Liver (tissue), 9 donors: ENCODE results near the gene CCDC201. TPM values are rescaled to one million over a fixed set of nuclear protein-coding genes. Genes with fewer than 3 reads are reported as not detected.

Experiments used
- DNase-seq: peaks from one replicate; pipeline ENCODE4 v3.0.0-alpha.2; 2017; ENCODE audit warnings: low spot score
- H3K27ac ChIP-seq, 2 donors: one replicate each; pipeline ENCODE4 v1.7.0; 2013; ENCODE audit warnings: inconsistent platforms in 2 of 2, low read length in 2 of 2, control low read depth in 1 of 2, low read depth in 1 of 2, mild to moderate bottlenecking in 1 of 2
- H3K27me3 ChIP-seq, 4 donors: one replicate each; pipeline versions ENCODE4 v1.6.1 to v1.7.0; 2013; ENCODE audit warnings: low read length in 3 of 4, inconsistent platforms in 1 of 4, mild to moderate bottlenecking in 1 of 4, moderate library complexity in 1 of 4; ENCODE audit not compliant: control insufficient read depth in 4 of 4, insufficient read depth in 4 of 4
- H3K36me3 ChIP-seq, 4 donors: one replicate each; pipeline versions ENCODE4 v1.6.1 to v1.7.0; 2013; ENCODE audit warnings: low read length in 3 of 4, mild to moderate bottlenecking in 3 of 4, low read depth in 1 of 4, moderate library complexity in 1 of 4; ENCODE audit not compliant: control insufficient read depth in 4 of 4, insufficient read depth in 3 of 4
- H3K4me1 ChIP-seq, 4 donors: one replicate each; pipeline versions ENCODE4 v1.6.1 to v1.7.0; 2013; ENCODE audit warnings: low read length in 3 of 4, mild to moderate bottlenecking in 3 of 4, moderate library complexity in 1 of 4; ENCODE audit not compliant: control insufficient read depth in 4 of 4, insufficient read depth in 4 of 4
- H3K4me3 ChIP-seq, 3 donors: one replicate each; pipeline versions ENCODE4 v1.6.1 to v1.7.0; 2013; ENCODE audit warnings: low read length in 3 of 3, control low read depth in 1 of 3, low read depth in 1 of 3, mild to moderate bottlenecking in 1 of 3
- H3K9ac ChIP-seq, 2 donors: one replicate each; pipeline ENCODE4 v1.7.0; 2013; ENCODE audit warnings: low read length in 2 of 2, mild to moderate bottlenecking in 2 of 2, moderate library complexity in 2 of 2, control low read depth in 1 of 2, low read depth in 1 of 2
- H3K9me3 ChIP-seq, 4 donors: one replicate each; pipeline versions ENCODE4 v1.6.1 to v1.7.0; 2013; ENCODE audit warnings: low read length in 3 of 4; ENCODE audit not compliant: control insufficient read depth in 4 of 4
- EGR1 ChIP-seq, 2 donors: IDR thresholded peaks; 2 replicates each; pipeline ENCODE4 v1.6.1; 2016 to 2018; ENCODE audit warnings: antibody characterized with exemption in 2 of 2, low read depth in 2 of 2
- FOXA1 ChIP-seq: IDR thresholded peaks from 2 replicates; pipeline ENCODE4 v1.6.1; 2016; ENCODE audit warnings: antibody characterized with exemption
- FOXA2 ChIP-seq: IDR thresholded peaks from 2 replicates; pipeline ENCODE4 v1.6.1; 2016; ENCODE audit warnings: antibody characterized with exemption
- GABPA ChIP-seq, 2 donors: IDR thresholded peaks in 1 of 2; conservative IDR thresholded peaks in 1 of 2; 2 replicates each; pipeline ENCODE4 v1.6.1; 2016; ENCODE audit warnings: antibody characterized with exemption in 2 of 2, mild to moderate bottlenecking in 1 of 2, moderate library complexity in 1 of 2
- HNF4A ChIP-seq, 2 donors: conservative IDR thresholded peaks; 2 replicates each; pipeline ENCODE4 v1.6.1; 2016; ENCODE audit warnings: antibody characterized with exemption in 2 of 2, mild to moderate bottlenecking in 2 of 2
- HNF4G ChIP-seq: IDR thresholded peaks from 2 replicates; pipeline ENCODE4 v1.6.1; 2016; ENCODE audit warnings: antibody characterized with exemption
- JUND ChIP-seq, 2 donors: IDR thresholded peaks; 2 replicates each; pipeline ENCODE4 v1.6.1; 2016; ENCODE audit warnings: antibody characterized with exemption in 2 of 2
- NR2F2 ChIP-seq: IDR thresholded peaks from 2 replicates; pipeline ENCODE4 v1.6.1; 2016; ENCODE audit warnings: antibody characterized with exemption
- RAD21 ChIP-seq, 2 donors: IDR thresholded peaks; 2 replicates each; pipeline ENCODE4 v1.6.1; 2016; ENCODE audit warnings: antibody characterized with exemption in 2 of 2, mild to moderate bottlenecking in 2 of 2
- RXRA ChIP-seq, 2 donors: IDR thresholded peaks; 2 replicates each; pipeline ENCODE4 v1.6.1; 2017 to 2018; ENCODE audit warnings: antibody characterized with exemption in 2 of 2, mild to moderate bottlenecking in 1 of 2
- SP1 ChIP-seq: IDR thresholded peaks from 2 replicates; pipeline ENCODE4 v1.6.1; 2018; ENCODE audit warnings: antibody characterized with exemption, mild to moderate bottlenecking
- TAF1 ChIP-seq: conservative IDR thresholded peaks from 2 replicates; pipeline ENCODE4 v1.6.1; 2016; ENCODE audit warnings: antibody characterized with exemption, mild to moderate bottlenecking
- YY1 ChIP-seq: IDR thresholded peaks from 2 replicates; pipeline ENCODE4 v1.6.1; 2016; ENCODE audit warnings: antibody characterized with exemption, mild to moderate bottlenecking
- ZBTB33 ChIP-seq: IDR thresholded peaks from 2 replicates; pipeline ENCODE4 v1.6.1; 2016; ENCODE audit warnings: antibody characterized with exemption
- WGBS: extraction: QIAGEN DNeasy Blood & Tissue Kit; methylation state at CpG from one replicate; pipeline ENCODE4 v1.1.7; 2013; 5-methylcytosine and 5-hydroxymethylcytosine counted together
- polyA plus RNA-seq, 2 donors: library from polyadenylated mRNA; stranded (reverse) in 1 of 2; unstranded in 1 of 2; fragments of 200-250 nt in 1 of 2; fragments of >200 nt in 1 of 2; fragmentation: Nextera tagmentation in 1 of 2; extraction: Ambion mirVana in 1 of 2; gene quantifications; one replicate each; pipeline versions ENCODE4 v1.2.1 to v1.2.3, GENCODE V29; 2013 to 2015
- total RNA-seq, 2 donors: library from RNA; depleted of rRNA; stranded (reverse); fragments of >200 nt; gene quantifications; one replicate each; pipeline ENCODE4 v1.2.3, GENCODE V29; 2014
- TF ChIP-seq, protein P1 (sequence below): IDR thresholded peaks from 2 replicates; pipeline ENCODE4 v1.6.1; 2016; ENCODE audit warnings: antibody characterized with exemption, mild to moderate bottlenecking
- TF ChIP-seq, protein P2 (sequence below): fragments of 150-350 bp; IDR thresholded peaks from 2 replicates; pipeline ENCODE4 v1.5.1; 2017; ENCODE audit warnings: improper control_type of control experiment, low read depth, low read length; ENCODE audit not compliant: missing input control
- TF ChIP-seq, protein P3 (sequence below): IDR thresholded peaks from 2 replicates; pipeline ENCODE4 v1.6.1; 2016; ENCODE audit warnings: antibody characterized with exemption
- TF ChIP-seq, protein P4 (sequence below): IDR thresholded peaks from 2 replicates; pipeline ENCODE4 v1.6.1; 2016; ENCODE audit warnings: antibody characterized with exemption
- donor health status: healthy.
- donor health status: healthy.
- donor health status: healthy.
- donor health status: healthy.
- donor health status: healthy.

The CCDC201 gene
- total and polyA plus RNA-seq, 4 donors = not detected

DNA sequence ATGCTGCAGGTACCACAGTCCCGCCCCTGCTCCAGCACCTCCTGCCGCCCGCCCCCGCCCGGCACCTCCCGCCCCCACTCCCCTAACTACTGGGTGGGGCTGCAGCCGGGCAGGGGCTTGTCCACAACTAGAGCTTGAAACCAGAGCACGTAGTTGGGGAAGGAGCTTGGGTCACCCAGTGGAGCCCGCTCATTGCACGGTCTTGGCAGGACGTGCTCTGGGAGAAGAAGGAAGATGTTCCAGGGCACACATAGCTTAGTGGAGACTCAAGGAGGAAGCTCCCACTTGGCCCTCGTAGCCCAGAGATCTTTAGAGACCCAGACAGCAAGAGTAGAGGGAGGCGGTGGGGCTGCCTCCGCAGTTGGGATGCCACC, 16.1 kb upstream of the CCDC201 start:
- 10% methylated on average over 14 of the region's 14 CpGs for WGBS
- H3K27me3 ChIP-seq = no peaks in the 10 kb centered on the region
- H3K9me3 ChIP-seq = no peaks in the 10 kb centered on the region
- H3K4me1 ChIP-seq = peaks cover 0 to 36% (median 18%) of the 10 kb centered on the region in 4 donors
- H3K27ac ChIP-seq = peak overlapping the region; percentile 90 to 93
- peaks cover 0 to 9% (median 0%) of the 10 kb centered on the region in 4 donors for H3K36me3 ChIP-seq
- H3K9ac ChIP-seq = peak overlapping the region; percentile 65 to 98
- no peak for DNase-seq
- peak overlapping the region; percentile 20 to 64 (median 45) for H3K4me3 ChIP-seq
- peak in 1 of 2 donors; percentile 31 for TF ChIP-seq JUND (IDR thresholded peaks at IDR 0.05)
- TF ChIP-seq TAF1 = no peak
- TF ChIP-seq, protein P1, sequence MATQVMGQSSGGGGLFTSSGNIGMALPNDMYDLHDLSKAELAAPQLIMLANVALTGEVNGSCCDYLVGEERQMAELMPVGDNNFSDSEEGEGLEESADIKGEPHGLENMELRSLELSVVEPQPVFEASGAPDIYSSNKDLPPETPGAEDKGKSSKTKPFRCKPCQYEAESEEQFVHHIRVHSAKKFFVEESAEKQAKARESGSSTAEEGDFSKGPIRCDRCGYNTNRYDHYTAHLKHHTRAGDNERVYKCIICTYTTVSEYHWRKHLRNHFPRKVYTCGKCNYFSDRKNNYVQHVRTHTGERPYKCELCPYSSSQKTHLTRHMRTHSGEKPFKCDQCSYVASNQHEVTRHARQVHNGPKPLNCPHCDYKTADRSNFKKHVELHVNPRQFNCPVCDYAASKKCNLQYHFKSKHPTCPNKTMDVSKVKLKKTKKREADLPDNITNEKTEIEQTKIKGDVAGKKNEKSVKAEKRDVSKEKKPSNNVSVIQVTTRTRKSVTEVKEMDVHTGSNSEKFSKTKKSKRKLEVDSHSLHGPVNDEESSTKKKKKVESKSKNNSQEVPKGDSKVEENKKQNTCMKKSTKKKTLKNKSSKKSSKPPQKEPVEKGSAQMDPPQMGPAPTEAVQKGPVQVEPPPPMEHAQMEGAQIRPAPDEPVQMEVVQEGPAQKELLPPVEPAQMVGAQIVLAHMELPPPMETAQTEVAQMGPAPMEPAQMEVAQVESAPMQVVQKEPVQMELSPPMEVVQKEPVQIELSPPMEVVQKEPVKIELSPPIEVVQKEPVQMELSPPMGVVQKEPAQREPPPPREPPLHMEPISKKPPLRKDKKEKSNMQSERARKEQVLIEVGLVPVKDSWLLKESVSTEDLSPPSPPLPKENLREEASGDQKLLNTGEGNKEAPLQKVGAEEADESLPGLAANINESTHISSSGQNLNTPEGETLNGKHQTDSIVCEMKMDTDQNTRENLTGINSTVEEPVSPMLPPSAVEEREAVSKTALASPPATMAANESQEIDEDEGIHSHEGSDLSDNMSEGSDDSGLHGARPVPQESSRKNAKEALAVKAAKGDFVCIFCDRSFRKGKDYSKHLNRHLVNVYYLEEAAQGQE = peak; percentile 36

DNA sequence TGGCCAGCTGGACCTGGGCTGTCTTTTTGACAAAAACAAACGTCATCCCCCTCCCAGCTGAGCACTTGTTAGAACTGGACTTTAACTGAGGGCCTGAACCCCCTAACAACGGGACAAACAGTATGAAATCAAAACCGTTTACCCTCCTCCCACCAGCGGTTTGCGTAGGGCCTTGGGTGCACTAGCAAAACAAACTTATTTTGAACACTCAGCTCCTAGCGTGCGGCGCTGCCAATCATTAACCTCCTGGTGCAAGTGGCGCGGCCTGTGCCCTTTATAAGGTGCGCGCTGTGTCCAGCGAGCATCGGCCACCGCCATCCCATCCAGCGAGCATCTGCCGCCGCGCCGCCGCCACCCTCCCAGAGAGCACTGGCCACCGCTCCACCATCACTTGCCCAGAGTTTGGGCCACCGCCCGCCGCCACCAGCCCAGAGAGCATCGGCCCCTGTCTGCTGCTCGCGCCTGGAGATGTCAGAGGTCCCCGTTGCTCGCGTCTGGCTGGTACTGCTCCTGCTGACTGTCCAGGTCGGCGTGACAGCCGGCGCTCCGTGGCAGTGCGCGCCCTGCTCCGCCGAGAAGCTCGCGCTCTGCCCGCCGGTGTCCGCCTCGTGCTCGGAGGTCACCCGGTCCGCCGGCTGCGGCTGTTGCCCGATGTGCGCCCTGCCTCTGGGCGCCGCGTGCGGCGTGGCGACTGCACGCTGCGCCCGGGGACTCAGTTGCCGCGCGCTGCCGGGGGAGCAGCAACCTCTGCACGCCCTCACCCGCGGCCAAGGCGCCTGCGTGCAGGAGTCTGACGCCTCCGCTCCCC, 15.5 kb upstream of the CCDC201 start, which contains the start of gene IGFBP1:
Gene IGFBP1, plus strand, starts transcription at position 304 of the 808 bp plus-strand sequence. Its CDS starts 165 bp downstream, at position 469.
- H3K36me3 ChIP-seq = peaks cover 0 to 9% (median 0%) of the 10 kb centered on the region in 4 donors
- H3K4me1 ChIP-seq = peaks cover 0 to 36% (median 19%) of the 10 kb centered on the region in 4 donors
- peak within 1 kb of the TSS; percentile 20 to 64 (median 45) for H3K4me3 ChIP-seq
- no peaks in the 10 kb centered on the region for H3K27me3 ChIP-seq
- H3K27ac ChIP-seq = peak within 1 kb of the TSS; percentile 90 to 93
- peak within 1 kb of the TSS; percentile 66 to 98 for H3K9ac ChIP-seq
- 1% methylated on average over 73 of the region's 73 CpGs for WGBS
- H3K9me3 ChIP-seq = no peaks in the 10 kb centered on the region
- DNase-seq = peak; percentile 66
- TF ChIP-seq FOXA2 (peak; percentile 63), NR2F2 (no peak), TAF1 (peak; percentile 96), YY1 (peak; percentile 56), HNF4A (conservative IDR thresholded peaks at IDR 0.05) (peak; percentile 89 to 93), JUND (IDR thresholded peaks at IDR 0.05) (peak; percentile 33 to 81), ZBTB33 (peak; percentile 60), RAD21 (IDR thresholded peaks at IDR 0.05) (peak in 1 of 2 donors; percentile 11), GABPA (IDR thresholded peaks at IDR 0.05 in 1 of 2, conservative IDR thresholded peaks at IDR 0.05 in 1 of 2) (no peak), FOXA1 (peak; percentile 40), EGR1 (IDR thresholded peaks at IDR 0.05; ENCODE audit: low read depth in 2 of 2) (peak in 1 of 2 donors; percentile 67), RXRA (IDR thresholded peaks at IDR 0.05) (peak; percentile 76 to 93), SP1 (peak; percentile 95), HNF4G (peak; percentile 43)
- TF ChIP-seq, protein P1 = peak; percentile 93
- TF ChIP-seq, protein P2, sequence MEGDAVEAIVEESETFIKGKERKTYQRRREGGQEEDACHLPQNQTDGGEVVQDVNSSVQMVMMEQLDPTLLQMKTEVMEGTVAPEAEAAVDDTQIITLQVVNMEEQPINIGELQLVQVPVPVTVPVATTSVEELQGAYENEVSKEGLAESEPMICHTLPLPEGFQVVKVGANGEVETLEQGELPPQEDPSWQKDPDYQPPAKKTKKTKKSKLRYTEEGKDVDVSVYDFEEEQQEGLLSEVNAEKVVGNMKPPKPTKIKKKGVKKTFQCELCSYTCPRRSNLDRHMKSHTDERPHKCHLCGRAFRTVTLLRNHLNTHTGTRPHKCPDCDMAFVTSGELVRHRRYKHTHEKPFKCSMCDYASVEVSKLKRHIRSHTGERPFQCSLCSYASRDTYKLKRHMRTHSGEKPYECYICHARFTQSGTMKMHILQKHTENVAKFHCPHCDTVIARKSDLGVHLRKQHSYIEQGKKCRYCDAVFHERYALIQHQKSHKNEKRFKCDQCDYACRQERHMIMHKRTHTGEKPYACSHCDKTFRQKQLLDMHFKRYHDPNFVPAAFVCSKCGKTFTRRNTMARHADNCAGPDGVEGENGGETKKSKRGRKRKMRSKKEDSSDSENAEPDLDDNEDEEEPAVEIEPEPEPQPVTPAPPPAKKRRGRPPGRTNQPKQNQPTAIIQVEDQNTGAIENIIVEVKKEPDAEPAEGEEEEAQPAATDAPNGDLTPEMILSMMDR = no peak
- TF ChIP-seq, protein P3, sequence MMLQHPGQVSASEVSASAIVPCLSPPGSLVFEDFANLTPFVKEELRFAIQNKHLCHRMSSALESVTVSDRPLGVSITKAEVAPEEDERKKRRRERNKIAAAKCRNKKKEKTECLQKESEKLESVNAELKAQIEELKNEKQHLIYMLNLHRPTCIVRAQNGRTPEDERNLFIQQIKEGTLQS = peak; percentile 43
- TF ChIP-seq, protein P4, sequence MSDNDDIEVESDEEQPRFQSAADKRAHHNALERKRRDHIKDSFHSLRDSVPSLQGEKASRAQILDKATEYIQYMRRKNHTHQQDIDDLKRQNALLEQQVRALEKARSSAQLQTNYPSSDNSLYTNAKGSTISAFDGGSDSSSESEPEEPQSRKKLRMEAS = peak; percentile 55
